ENCODE data around the gene TBCCD1.
"Not testable (repeated sequence)": the region's sequence is repeated elsewhere in the genome, so short reads cannot be mapped to it uniquely, and the experiment has no call there.

Gene TBCCD1

DNA sequence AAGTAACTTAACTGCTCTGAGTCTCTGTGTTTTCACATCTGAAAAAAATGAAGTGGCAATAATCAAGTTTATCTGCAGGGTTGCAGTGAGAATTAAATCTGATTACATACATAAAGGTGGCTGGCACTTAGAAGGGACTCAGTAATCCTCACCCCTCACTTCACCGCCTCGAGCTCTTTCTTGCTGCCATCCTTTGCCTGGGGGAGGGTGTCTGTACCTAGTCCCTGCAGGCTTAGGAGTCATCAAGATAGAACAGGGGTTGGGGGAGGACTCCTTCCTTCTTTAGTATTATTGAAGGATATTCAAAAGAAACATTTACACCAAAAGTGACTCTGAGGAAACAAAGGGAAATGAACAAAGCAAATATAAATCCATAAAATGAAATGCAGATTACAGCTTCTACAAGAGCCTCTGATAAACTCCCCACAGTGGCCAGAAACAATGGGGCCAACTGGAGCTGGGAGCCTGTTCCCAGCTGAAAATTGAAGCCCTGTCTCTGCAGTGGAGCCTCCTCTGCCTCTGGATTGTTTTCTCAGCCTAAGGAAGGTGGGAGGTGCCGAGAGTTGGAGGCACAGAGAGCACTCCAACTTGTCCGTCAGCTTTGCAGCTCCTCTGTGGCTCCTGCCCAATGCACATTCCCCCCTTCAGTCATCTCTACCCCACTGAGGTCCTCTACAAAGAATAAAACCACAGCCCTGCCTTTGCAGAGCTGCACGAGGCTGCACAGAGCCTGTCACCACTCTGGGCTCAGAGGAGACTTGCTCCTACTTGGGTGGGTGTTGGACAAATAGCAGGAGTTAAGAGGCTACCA is 64.8 kb downstream of the TBCCD1 start:
- Histone ChIP-seq H3K36me3 (replicated peaks in 1 of 2; ENCODE audit: control insufficient read depth in 2 of 2, insufficient read depth in 2 of 2, low read length in 2 of 2) (no peaks in the 10 kb centered on the region), H4K8ac (ENCODE audit: low read depth, low read length) (no peak overlapping the region), H2BK12ac (ENCODE audit: low read length) (no peak overlapping the region), H3K27ac (replicated peaks; ENCODE audit: low read length) (no peak overlapping the region), H3K4me2 (ENCODE audit: insufficient read depth, low read length, poor library complexity, severe bottlenecking) (no peak overlapping the region), H3K14ac (ENCODE audit: low read length) (no peak overlapping the region), H2AK5ac (ENCODE audit: low read depth, low read length) (no peak overlapping the region), H3K9ac (ENCODE audit: low read depth, low read length, poor library complexity) (no peak overlapping the region), H3K4ac (ENCODE audit: low read length) (no peak overlapping the region), H3K27me3 (ENCODE audit: control insufficient read depth in 3 of 3, insufficient read depth in 3 of 3, low read depth in 1 of 3, low read length in 3 of 3) (peaks cover 0 to 21% (median 0%) of the 10 kb centered on the region in 3 experiments), H3K23ac (ENCODE audit: low read depth, low read length, poor library complexity) (no peak overlapping the region), H2BK5ac (ENCODE audit: low read length) (no peak overlapping the region), H3K4me3 (ENCODE audit: low read length in 2 of 2) (no peak overlapping the region), H2AFZ (ENCODE audit: low read length) (peak overlapping the region; percentile 32), H3K18ac (ENCODE audit: low read length) (no peak overlapping the region), H3K79me1 (ENCODE audit: low read depth, low read length) (no peaks in the 10 kb centered on the region), H2BK15ac (ENCODE audit: low read length) (no peak overlapping the region), H4K91ac (ENCODE audit: low read depth, low read length, poor library complexity) (no peak overlapping the region), H3K4me1 (ENCODE audit: control insufficient read depth in 2 of 2, insufficient read depth in 1 of 2, low read depth in 1 of 2, low read length in 2 of 2) (peaks cover 0 to 9% of the 10 kb centered on the region in 2 donors), H3K9me3 (replicated peaks in 1 of 2; ENCODE audit: control insufficient read depth in 2 of 2, insufficient read depth in 1 of 2, low read depth in 1 of 2, low read length in 2 of 2) (no peaks in the 10 kb centered on the region), H2BK120ac (ENCODE audit: low read depth, low read length) (no peak overlapping the region)
- WGBS, 2 donors (ENCODE audit: extremely low coverage in 2 of 2, insufficient read length in 2 of 2, insufficient replicate concordance in 1 of 2), result no CpG with 5 or more reads among the region's 5 CpGs
- DNase-seq (ENCODE audit: low spot score), result no peak

DNA sequence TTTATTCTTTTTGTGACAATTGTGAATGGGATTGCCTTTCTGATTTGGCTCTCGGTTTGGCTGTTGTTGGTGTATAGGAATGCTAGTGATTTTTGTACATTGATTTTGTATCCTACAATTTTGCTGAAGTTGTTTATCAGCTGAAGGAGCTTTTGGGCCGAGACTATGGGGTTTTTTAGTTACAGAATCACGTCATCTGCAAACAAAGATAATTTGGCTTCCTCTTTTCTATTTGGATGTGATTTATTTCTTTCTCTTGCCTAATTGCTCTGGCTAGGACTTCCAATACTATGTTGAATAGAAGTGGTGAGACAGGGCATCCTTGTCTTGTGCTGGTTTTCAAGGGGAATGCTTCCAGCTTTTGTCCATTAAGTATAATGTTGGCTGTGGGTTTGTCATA is 67.2 kb downstream of the TBCCD1 start:
- H3K27ac ChIP-seq (replicated peaks; ENCODE audit: low read length); H3K9ac ChIP-seq (ENCODE audit: low read depth, low read length, poor library complexity); DNase-seq (ENCODE audit: low spot score); H3K4me2 ChIP-seq (ENCODE audit: insufficient read depth, low read length, poor library complexity, severe bottlenecking); H4K8ac ChIP-seq (ENCODE audit: low read depth, low read length); H2BK12ac ChIP-seq (ENCODE audit: low read length); H3K4me3 ChIP-seq (ENCODE audit: low read length in 2 of 2); H2BK15ac ChIP-seq (ENCODE audit: low read length); H2BK120ac ChIP-seq (ENCODE audit: low read depth, low read length); H3K14ac ChIP-seq (ENCODE audit: low read length); H3K4ac ChIP-seq (ENCODE audit: low read length); H3K9me3 ChIP-seq (replicated peaks in 1 of 2; ENCODE audit: control insufficient read depth in 2 of 2, insufficient read depth in 1 of 2, low read depth in 1 of 2, low read length in 2 of 2); H2AK5ac ChIP-seq (ENCODE audit: low read depth, low read length); H4K91ac ChIP-seq (ENCODE audit: low read depth, low read length, poor library complexity); H2BK5ac ChIP-seq (ENCODE audit: low read length); H3K79me1 ChIP-seq (ENCODE audit: low read depth, low read length); H3K36me3 ChIP-seq (replicated peaks in 1 of 2; ENCODE audit: control insufficient read depth in 2 of 2, insufficient read depth in 2 of 2, low read length in 2 of 2); H3K18ac ChIP-seq (ENCODE audit: low read length); H3K23ac ChIP-seq (ENCODE audit: low read depth, low read length, poor library complexity); H2AFZ ChIP-seq (ENCODE audit: low read length): not testable (repeated sequence)
- no CpG with 5 or more reads among the region's 3 CpGs for WGBS, 2 donors (ENCODE audit: extremely low coverage in 2 of 2, insufficient read length in 2 of 2, insufficient replicate concordance in 1 of 2)
- peaks cover 0 to 20% of the 10 kb centered on the region in 2 donors for H3K4me1 ChIP-seq (ENCODE audit: control insufficient read depth in 2 of 2, insufficient read depth in 1 of 2, low read depth in 1 of 2, low read length in 2 of 2)
- H3K27me3 ChIP-seq (ENCODE audit: control insufficient read depth in 3 of 3, insufficient read depth in 3 of 3, low read depth in 1 of 3, low read length in 3 of 3), result peaks cover 0 to 23% (median 0%) of the 10 kb centered on the region in 3 experiments

DNA sequence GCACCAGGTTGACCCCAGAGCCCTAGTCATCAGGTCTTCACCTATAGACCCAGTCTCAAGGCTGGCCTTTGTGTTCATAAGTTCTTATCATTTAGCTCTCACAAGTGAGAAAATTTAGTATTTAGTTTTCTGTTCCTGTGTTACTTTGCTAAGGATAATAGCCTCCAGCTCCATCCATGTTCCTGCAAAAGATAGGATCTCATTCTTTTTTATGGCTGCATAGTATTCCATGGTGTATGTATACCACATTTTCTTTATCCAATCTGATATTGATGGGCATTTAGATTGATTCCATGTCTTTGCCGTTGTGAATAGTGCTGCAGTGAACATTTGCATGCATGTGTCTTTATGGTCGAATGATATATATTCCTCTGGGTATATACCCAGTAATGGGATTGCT is 69.1 kb downstream of the TBCCD1 start:
- H3K27ac ChIP-seq (replicated peaks; ENCODE audit: low read length); H3K23ac ChIP-seq (ENCODE audit: low read depth, low read length, poor library complexity); H2BK5ac ChIP-seq (ENCODE audit: low read length); DNase-seq (ENCODE audit: low spot score); H3K4me2 ChIP-seq (ENCODE audit: insufficient read depth, low read length, poor library complexity, severe bottlenecking); H3K4me3 ChIP-seq (ENCODE audit: low read length in 2 of 2); H2BK15ac ChIP-seq (ENCODE audit: low read length); H4K8ac ChIP-seq (ENCODE audit: low read depth, low read length); H3K79me1 ChIP-seq (ENCODE audit: low read depth, low read length); H3K18ac ChIP-seq (ENCODE audit: low read length); H2BK12ac ChIP-seq (ENCODE audit: low read length); H3K9me3 ChIP-seq (replicated peaks in 1 of 2; ENCODE audit: control insufficient read depth in 2 of 2, insufficient read depth in 1 of 2, low read depth in 1 of 2, low read length in 2 of 2); H2AFZ ChIP-seq (ENCODE audit: low read length); H3K4ac ChIP-seq (ENCODE audit: low read length); H2BK120ac ChIP-seq (ENCODE audit: low read depth, low read length); H3K36me3 ChIP-seq (replicated peaks in 1 of 2; ENCODE audit: control insufficient read depth in 2 of 2, insufficient read depth in 2 of 2, low read length in 2 of 2); H2AK5ac ChIP-seq (ENCODE audit: low read depth, low read length); H3K9ac ChIP-seq (ENCODE audit: low read depth, low read length, poor library complexity); H4K91ac ChIP-seq (ENCODE audit: low read depth, low read length, poor library complexity); H3K14ac ChIP-seq (ENCODE audit: low read length): not testable (repeated sequence)
- Histone ChIP-seq H3K4me1 (ENCODE audit: control insufficient read depth in 2 of 2, insufficient read depth in 1 of 2, low read depth in 1 of 2, low read length in 2 of 2) (peaks cover 0 to 18% of the 10 kb centered on the region in 2 donors), H3K27me3 (ENCODE audit: control insufficient read depth in 3 of 3, insufficient read depth in 3 of 3, low read depth in 1 of 3, low read length in 3 of 3) (peaks cover 0 to 19% (median 0%) of the 10 kb centered on the region in 3 experiments)
- WGBS, 2 donors (ENCODE audit: extremely low coverage in 2 of 2, insufficient read length in 2 of 2, insufficient replicate concordance in 1 of 2), result no CpG with 5 or more reads among the region's 2 CpGs

- H2BK120ac ChIP-seq (ENCODE audit: low read depth, low read length), result no peak overlapping the region
- H3K4ac ChIP-seq (ENCODE audit: low read length), result no peak overlapping the region
- H3K14ac ChIP-seq (ENCODE audit: low read length), result no peak overlapping the region
- H2BK5ac ChIP-seq (ENCODE audit: low read length), result no peak overlapping the region
- no peak overlapping the region for H2BK12ac ChIP-seq (ENCODE audit: low read length)
- H3K36me3 ChIP-seq (replicated peaks in 1 of 2; ENCODE audit: control insufficient read depth in 2 of 2, insufficient read depth in 2 of 2, low read length in 2 of 2), result no peaks in the 10 kb centered on the region
- no peak overlapping the region for H4K8ac ChIP-seq (ENCODE audit: low read depth, low read length)
- H3K27ac ChIP-seq (replicated peaks; ENCODE audit: low read length), result no peak overlapping the region
- H2BK15ac ChIP-seq (ENCODE audit: low read length), result no peak overlapping the region
- H3K4me2 ChIP-seq (ENCODE audit: insufficient read depth, low read length, poor library complexity, severe bottlenecking), result no peak overlapping the region
- H2AK5ac ChIP-seq (ENCODE audit: low read depth, low read length), result no peak overlapping the region
- no peaks in the 10 kb centered on the region for H3K9me3 ChIP-seq (replicated peaks in 1 of 2; ENCODE audit: control insufficient read depth in 2 of 2, insufficient read depth in 1 of 2, low read depth in 1 of 2, low read length in 2 of 2)
- H3K4me3 ChIP-seq (ENCODE audit: low read length in 2 of 2), result no peak overlapping the region
- peaks cover 0 to 16% (median 0%) of the 10 kb centered on the region in 3 experiments for H3K27me3 ChIP-seq (ENCODE audit: control insufficient read depth in 3 of 3, insufficient read depth in 3 of 3, low read depth in 1 of 3, low read length in 3 of 3)
- H4K91ac ChIP-seq (ENCODE audit: low read depth, low read length, poor library complexity), result no peak overlapping the region
- no CpG with 5 or more reads among the region's 4 CpGs for WGBS, 2 donors (ENCODE audit: extremely low coverage in 2 of 2, insufficient read length in 2 of 2, insufficient replicate concordance in 1 of 2)
- no peak overlapping the region for H2AFZ ChIP-seq (ENCODE audit: low read length)
- no peak overlapping the region for H3K18ac ChIP-seq (ENCODE audit: low read length)
- DNase-seq (ENCODE audit: low spot score), result no peak
- H3K79me1 ChIP-seq (ENCODE audit: low read depth, low read length), result no peaks in the 10 kb centered on the region
- H3K4me1 ChIP-seq (ENCODE audit: control insufficient read depth in 2 of 2, insufficient read depth in 1 of 2, low read depth in 1 of 2, low read length in 2 of 2), result peaks cover 0 to 16% of the 10 kb centered on the region in 2 donors
- no peak overlapping the region for H3K9ac ChIP-seq (ENCODE audit: low read depth, low read length, poor library complexity)
- no peak overlapping the region for H3K23ac ChIP-seq (ENCODE audit: low read depth, low read length, poor library complexity)
Measured at GRCh38 chr3:186497608-186498007, 69.5 kb downstream of the TBCCD1 start.

Data from neuronal stem cell (in vitro differentiated cells).